ENCODE data around the gene ALOXE3.

- TF ChIP-seq CTCF (IDR thresholded peaks at IDR 0.05; ENCODE audit: low read depth, low read length, missing input control) = no peak
- TF ChIP-seq EGR1 (IDR thresholded peaks at IDR 0.05; ENCODE audit: low read depth in 2 of 2) = peak; percentile 99
- peak; percentile 10 to 23 for TF ChIP-seq RAD21 (IDR thresholded peaks at IDR 0.05)
These were observed 38.1 kb upstream of the ALOXE3 start for GRCh38 chr17:8156246-8156992.

All from liver (tissue), 3 donors.